ENCODE data around the gene MKNK2. TPM values are rescaled to one million over a fixed set of nuclear protein-coding genes. Genes with fewer than 3 reads are reported as not detected.

MKNK2 gene
- total and polyA plus RNA-seq, 2 donors (not counting 3 experiments of a cell fraction or from before 2014, with no cell fraction given) = 65.1 to 86.1 TPM

- intact Hi-C loops (cut with micrococcal nuclease) = no loop called here
- no peak for DNase-seq (ENCODE audit: low read depth, low spot score)
- H3K9me1 ChIP-seq (replicated peaks; ENCODE audit: control insufficient read depth, extremely low read depth, insufficient read depth, low read length) = no peaks in the 10 kb centered on the region
- peaks cover 4 to 31% of the 10 kb centered on the region in 2 experiments for H3K36me3 ChIP-seq (ENCODE audit: control insufficient read depth in 2 of 2, extremely low read depth in 1 of 2, insufficient read depth in 2 of 2, low read length in 2 of 2)
- H3K4me2 ChIP-seq (ENCODE audit: insufficient read depth, low read length) = no peak overlapping the region
- ChIA-PET CTCF (no interaction called here), POLR2A (no interaction called here)
- H2AFZ ChIP-seq (ENCODE audit: low read depth, low read length) = no peak overlapping the region
- BruUV-seq (replicated peaks) = no TSS peak
- TF ChIP-seq GATA2 (IDR thresholded peaks at IDR 0.05; ENCODE audit: insufficient read depth, insufficient read length, low read depth, low read length) = no peak
- TF ChIP-seq EZH2 (IDR thresholded peaks at IDR 0.05; ENCODE audit: borderline replicate concordance, low read depth, low read length, severe bottlenecking) = no peak
- no peak for TF ChIP-seq CTCF (IDR thresholded peaks at IDR 0.05; ENCODE audit: extremely low read depth in 1 of 2, insufficient read depth in 1 of 2, low read depth in 1 of 2, low read length in 2 of 2)
- no peak for TF ChIP-seq MYC (IDR thresholded peaks at IDR 0.05; ENCODE audit: low read depth, low read length)
- TF ChIP-seq POLR2AphosphoS5 (IDR thresholded peaks at IDR 0.05; ENCODE audit: insufficient read depth, low read depth, low read length) = no peak
- no peak for TF ChIP-seq JUN (IDR thresholded peaks at IDR 0.05; ENCODE audit: borderline replicate concordance, insufficient read depth, insufficient read length, low read depth)
- no peak overlapping the region for H3K9ac ChIP-seq (replicated peaks; ENCODE audit: extremely low read depth, insufficient read depth, low read length)
- H4K20me1 ChIP-seq (replicated peaks; ENCODE audit: control insufficient read depth, extremely low read depth, insufficient read depth, low read length) = no peaks in the 10 kb centered on the region
- no peak overlapping the region for H3K27ac ChIP-seq (ENCODE audit: insufficient read depth, low read depth, low read length)
- H3K4me1 ChIP-seq (ENCODE audit: control insufficient read depth, extremely low read depth, insufficient read depth, low read length) = no peaks in the 10 kb centered on the region
- no peaks in the 10 kb centered on the region for H3K9me3 ChIP-seq (replicated peaks; ENCODE audit: control insufficient read depth, insufficient read depth, low read length)
- FAIRE-seq = no peak
- no peak overlapping the region for H3K4me3 ChIP-seq (replicated peaks in 1 of 3; ENCODE audit: insufficient read depth in 1 of 3, low read depth in 1 of 3, low read length in 3 of 3)
- dilution Hi-C loops (cut with MboI; ENCODE audit: extremely low pct_ligation_motif_present, low sequenced_read_pairs) = no loop called here
- H3K79me2 ChIP-seq (ENCODE audit: control insufficient read depth, insufficient read depth, low read length) = peaks cover 9% of the 10 kb centered on the region
- H3K27me3 ChIP-seq (ENCODE audit: control insufficient read depth in 2 of 2, insufficient read depth in 2 of 2, low read length in 2 of 2) = no peaks in the 10 kb centered on the region
These were observed 27.0 kb upstream of the MKNK2 start for GRCh38 chr19:2077833-2078619.

All from endothelial cell of umbilical vein (primary cell).